Cerebellar cortex (tissue), 1 donor: Measurements from ENCODE around the gene C19orf85.
"Not testable (repeated sequence)": the region's sequence is repeated elsewhere in the genome, so short reads cannot be mapped to it uniquely, and the experiment has no call there.

Source experiments
- DNase-seq: peaks from one replicate; pipeline ENCODE4 v3.0.0-alpha.2; 2015; ENCODE audit warnings: low spot score

C19orf85 gene

DNA sequence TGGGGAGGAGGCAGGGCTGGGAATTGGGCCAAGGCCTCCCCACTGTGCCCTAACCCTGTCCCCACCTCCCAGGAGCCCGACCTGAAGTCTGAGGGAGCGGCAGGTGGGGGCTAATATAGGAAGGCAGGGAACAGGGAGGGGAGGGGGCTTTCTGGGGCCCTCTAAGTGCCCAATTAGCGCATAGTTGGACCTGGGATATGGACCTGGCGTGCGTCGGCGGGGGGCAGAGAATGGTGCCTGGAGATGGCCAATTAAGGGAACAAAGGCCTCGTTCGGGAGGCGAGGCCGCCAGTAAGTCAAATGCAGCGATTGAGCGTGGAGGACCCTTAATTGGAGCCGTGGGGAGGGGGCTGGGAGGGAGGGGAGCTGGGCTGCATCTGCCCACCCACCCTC is at the start of gene C19orf85:
Gene C19orf85, minus strand, starts transcription at position 90 of the 393 bp plus-strand sequence. CDS start 197 bp downstream, outside the sequence.
- no peak for DNase-seq

DNA sequence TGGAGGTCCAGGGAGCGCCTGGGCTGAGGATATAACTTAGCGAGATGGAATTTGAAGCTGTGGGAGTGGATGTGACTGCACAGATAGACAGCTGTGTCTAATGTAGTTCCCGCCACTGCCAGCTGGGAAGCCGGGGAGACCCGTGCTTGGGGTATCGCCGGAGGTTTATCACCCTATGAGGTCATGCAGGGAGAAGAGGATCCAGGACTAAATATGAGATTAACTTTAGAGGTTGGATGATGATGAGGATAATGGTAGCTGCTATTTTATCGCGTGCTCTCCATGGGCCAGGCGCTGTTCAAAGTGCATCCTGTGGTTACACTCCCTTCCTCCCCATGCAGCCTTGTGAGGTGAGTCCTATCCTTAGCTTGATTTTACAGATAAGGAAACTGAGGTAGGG is 43.6 kb upstream of the C19orf85 start:
- DNase-seq = no peak

GRCh38 chr19:55504981-55505380 is 40.4 kb upstream of the C19orf85 start:
- no peak for DNase-seq

DNA sequence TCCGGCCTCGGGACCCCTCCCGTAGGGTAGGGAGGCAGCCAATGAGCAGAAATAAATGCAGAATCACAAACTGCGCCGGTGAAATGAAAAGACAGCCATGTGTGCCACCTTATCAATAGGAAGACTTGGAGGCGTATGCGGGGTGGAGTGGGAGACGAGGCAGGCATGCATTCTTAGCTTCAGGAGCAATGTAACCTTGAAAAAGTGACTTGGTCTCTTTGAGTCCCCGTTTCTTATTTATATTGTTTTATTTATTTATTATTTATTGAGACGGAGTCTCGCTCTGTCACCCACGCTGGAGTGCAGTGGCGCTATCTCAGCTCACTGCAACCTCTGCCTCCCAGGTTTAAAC is 39.7 kb upstream of the C19orf85 start:
- no peak for DNase-seq

DNA sequence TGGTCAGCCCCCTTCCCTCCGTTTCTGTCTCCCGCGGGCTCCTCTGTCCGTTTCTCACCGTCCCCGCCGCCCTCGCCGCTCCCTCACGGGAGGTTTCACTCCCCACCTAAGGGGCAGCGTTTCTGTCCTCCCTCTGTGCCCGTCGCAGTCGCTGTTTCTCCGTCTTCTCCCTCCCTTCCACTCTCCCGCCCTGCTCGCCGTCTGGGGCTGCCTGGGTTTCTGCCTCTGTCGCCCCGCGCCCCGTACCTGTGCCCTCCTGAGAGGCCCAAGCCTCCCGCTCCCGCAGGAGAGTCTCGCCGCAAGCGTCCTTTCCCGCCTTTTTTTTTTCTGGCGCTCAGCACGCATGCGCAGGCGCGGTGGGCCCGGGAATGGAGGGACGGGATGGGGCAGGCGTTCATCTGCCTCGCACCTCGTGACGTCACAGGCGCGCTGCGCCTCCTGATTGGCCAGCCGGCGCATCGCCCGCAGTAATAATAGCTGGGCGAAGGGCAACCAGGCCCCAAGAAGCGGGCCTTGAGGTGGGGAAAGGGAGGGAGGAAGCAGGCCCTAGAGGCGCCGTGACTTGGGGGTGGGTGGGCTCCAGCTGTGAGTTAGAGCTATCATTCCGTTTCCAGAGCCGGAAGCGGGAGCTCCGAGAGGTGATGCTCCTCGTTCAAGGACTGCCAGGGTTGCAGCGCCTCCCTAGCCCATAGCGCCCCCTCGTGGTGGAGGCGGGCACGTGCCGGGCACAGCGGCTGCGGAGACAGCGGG is 39.1 kb upstream of the C19orf85 start:
- peak; percentile 94 for DNase-seq

DNA sequence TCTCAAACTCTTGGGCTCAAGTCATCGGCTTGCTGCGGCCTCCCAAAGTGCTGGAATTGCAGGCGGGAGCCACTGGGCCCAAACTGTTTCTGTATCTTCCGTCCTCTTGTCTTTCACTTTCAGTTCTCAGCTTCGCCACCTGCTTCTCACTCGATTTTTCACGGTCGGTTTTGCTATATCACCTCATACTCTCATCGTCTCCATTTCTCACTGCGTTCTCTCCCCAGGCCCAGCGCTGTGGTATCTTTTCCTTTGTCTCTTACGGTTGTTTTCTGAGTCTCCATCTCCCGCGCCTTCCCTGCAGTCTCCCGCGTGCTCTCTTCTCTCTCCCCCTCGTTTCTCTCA is 38.6 kb upstream of the C19orf85 start:
- no peak for DNase-seq

- DNase-seq = no peak
These were observed 37.8 kb upstream of the C19orf85 start for GRCh38 chr19:55502197-55502952.

DNA sequence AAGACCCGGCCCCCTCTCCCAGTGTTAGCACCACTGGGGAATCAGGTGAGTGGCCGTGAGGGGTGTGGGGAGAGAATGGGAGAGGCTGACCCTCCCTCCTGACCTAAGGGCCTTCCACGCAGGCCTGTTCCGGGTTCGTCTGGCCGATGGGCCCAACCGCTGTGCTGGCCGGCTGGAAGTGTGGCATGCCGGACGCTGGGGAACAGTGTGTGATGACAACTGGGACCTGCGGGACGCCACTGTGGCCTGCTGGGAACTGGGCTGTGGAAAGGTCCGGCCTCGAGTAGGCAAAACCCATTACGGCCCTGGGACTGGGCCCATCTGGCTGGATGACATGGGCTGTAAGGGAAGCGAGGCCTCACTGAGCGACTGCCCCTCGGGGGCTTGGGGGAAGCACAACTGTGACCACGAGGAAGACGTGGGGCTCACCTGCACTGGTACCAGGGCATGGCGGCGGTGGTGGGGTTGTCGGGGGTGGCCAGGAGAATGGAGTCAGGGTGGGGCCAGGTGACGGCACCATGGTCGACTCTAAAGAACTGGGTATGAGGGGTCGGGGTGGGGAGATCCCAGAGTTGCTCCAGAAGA is 35.9 kb upstream of the C19orf85 start:
- no peak for DNase-seq

GRCh38 chr19:55498246-55498840 is 33.8 kb upstream of the C19orf85 start:
- no peak for DNase-seq

DNA sequence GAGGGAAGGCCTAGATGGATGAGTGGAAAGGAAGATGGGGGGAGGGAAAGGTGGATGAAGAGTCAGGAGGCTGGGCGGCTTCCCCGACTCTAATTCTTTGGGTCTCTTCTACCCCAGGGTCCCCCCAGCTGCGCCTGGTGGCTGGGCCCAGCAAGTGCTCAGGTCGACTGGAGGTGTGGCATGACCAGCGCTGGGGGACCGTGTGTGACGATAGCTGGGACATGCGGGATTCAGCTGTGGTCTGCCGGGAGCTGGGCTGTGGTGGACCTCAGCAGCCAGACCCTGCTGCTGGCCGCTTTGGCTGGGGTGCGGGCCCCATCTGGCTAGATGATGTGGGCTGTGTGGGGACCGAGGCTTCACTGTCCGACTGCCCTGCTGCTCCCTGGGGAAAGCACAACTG is 33.2 kb upstream of the C19orf85 start:
- DNase-seq = no peak

DNA sequence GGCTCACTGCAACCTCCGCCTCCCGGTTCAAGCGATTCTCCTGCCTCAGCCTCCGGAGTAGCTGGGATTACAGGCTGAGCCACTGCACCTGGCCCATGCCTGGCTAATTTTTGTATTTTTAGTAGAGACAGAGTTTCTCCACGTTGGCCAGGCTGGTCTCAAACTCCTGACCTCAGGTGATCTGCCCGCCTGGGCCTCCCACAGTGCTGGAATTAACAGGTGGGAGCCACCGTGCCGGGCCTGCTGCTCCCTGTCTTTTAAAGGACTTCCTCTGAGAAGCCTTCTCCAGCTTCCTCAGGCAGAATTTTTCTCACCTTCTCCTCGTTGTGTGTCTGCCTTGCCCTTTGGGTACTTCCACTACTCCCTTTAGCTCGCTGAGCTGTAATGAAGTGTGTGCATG is 32.3 kb upstream of the C19orf85 start:
- not testable (repeated sequence) for DNase-seq

DNA sequence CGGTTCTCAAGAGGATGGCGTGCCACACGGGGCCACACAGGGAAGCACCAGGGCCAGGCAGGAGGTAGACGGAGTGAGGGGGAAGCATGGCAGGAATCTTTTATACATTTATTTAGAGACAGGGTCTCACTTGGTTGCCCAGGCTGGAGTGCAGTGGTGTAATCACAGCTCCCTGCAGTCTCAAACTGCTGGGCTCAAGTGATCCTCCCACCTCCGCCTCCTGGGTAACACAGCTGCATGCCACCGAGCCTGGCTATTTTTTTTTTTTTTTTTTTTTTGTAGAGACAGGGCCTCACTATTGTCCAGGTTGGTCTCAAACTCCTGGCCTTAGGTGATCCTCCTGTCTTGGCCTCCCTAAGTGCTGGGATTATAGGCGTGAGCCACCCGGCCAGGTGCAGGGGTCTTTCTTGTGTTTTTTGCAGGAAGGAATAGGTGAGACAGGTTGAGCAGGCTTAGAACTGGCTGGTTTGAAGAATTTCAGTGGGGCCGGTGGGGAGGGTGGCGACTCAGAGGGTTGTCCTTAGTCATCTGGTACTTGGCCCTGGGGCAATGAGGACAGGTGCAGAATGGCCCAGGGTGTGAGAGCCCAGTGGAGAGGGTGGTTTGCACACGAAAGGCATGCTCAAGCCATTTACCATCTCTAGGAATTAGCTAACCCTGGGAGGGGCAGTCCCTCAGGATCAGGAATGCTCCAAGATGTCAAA is 31.2 kb upstream of the C19orf85 start:
- no peak for DNase-seq

- no peak for DNase-seq
These were observed 29.7 kb upstream of the C19orf85 start for GRCh38 chr19:55494172-55494761.

- DNase-seq = no peak
These were observed 29.2 kb upstream of the C19orf85 start for GRCh38 chr19:55493645-55494171.

DNA sequence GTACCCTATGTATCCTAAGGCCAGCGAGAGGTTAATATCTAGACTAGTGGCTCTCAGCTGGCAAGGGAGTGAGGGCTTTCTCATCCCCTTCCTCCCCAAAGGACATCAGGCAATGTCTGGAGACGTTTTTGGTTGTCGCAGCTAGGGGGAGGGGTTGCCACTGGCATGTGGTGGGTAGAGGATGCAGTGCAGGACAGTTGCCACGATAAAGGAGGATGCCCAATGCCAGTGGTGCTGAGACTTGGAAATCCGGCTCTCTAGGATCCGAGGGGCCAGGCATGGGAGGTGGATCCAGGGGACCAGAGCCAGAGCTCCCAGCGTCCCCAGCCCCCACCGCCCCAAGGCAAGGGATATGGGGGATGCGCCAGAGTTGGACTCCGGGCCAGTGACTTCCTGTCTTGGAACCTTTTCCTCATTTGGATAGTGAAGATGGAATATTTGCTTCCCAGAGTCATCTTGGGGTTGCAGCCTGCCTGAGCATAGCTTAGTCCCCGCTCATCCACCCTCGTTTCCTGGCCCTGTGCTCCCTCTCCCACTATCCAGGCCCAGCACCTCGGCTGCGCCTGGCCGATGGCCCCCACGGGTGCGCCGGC is 28.6 kb upstream of the C19orf85 start:
- DNase-seq = no peak

- DNase-seq = no peak
These were observed 27.9 kb upstream of the C19orf85 start for GRCh38 chr19:55492362-55492944.

- DNase-seq = no peak
These were observed 27.2 kb upstream of the C19orf85 start for GRCh38 chr19:55491546-55492360.

DNA sequence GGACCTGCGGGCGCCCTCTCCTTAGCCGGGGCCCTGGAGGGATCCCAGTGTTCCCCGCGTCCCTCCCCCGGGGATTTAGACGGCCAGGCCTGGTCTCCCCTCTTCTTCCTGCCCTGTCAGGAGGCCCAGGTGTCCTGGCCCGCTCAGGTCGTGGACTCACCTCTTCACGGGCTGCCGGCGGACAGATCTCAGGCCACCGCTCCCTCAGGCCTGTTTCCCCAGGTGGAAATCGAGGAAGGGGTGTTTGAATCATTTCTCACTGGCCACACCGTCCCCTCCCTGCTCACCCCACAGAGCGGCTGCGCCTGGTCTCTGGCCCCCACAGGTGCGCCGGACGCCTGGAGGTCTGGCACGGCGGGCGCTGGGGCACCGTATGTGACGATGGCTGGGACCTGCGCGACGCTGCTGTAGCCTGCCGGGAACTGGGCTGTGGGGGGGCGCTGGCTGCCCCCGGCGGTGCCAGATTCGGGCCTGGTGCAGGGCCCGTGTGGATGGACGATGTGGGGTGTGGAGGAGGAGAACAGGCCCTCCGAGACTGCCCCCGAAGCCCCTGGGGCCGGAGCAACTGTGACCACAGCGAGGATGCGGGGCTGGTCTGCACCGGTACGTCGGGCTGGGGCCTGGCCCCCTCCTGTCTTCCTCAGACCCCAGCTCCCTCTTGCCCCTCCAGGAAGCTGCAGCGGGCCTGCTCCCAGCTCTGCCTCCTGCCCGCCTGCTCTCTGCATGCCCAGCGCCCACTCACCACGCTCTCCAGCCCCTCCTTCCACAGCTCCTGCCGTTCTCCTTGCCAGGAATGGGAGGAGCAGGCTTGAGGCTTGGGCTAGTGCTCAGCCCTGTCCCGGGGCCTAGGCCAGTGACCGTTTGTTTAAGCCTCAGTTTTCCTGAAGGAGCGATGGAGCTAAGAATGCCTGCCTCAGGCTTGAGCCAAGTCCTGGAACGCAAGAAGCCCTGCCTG is 26.2 kb upstream of the C19orf85 start:
- no peak for DNase-seq
